Gastrocnemius medialis (tissue), 4 donors: ENCODE data around the gene EXOSC3. TPM values are rescaled to one million over a fixed set of nuclear protein-coding genes. Genes with fewer than 3 reads are reported as not detected.
A peak's percentile ranks its signal among the peaks of the same experiment; 100 is the strongest.

Experiments used
- ATAC-seq, 2 donors: fragments of 150-250 bp; one replicate each; pipeline ENCODE4 v1.9.1; 2016
- DNase-seq, 2 donors: peaks; one replicate each; pipeline ENCODE4 v3.0.0-alpha.2; 2019
- H3K27ac ChIP-seq, 4 donors: fragments of 200-600 bp; sonication (generic); 1 replicate in 1 of 4; 2 replicates in 3 of 4; pipeline ENCODE4 v1.5.1; 2016 to 2018; ENCODE audit warnings: mild to moderate bottlenecking in 2 of 4, moderate library complexity in 1 of 4
- H3K27me3 ChIP-seq, 3 donors: fragments of 200-600 bp; sonication (generic) in 2 of 3; 1 replicate in 1 of 3; 2 replicates in 2 of 3; pipeline versions ENCODE4 v1.5.1 to v1.6.0; 2016 to 2019; ENCODE audit warnings: mild to moderate bottlenecking in 1 of 3, moderate library complexity in 1 of 3
- H3K36me3 ChIP-seq, 2 donors: fragments of 200-600 bp; sonication (generic) in 1 of 2; one replicate each; pipeline ENCODE4 v1.5.1; 2017 to 2018
- H3K4me1 ChIP-seq, 2 donors: fragments of 200-600 bp; sonication (generic) in 1 of 2; one replicate each; pipeline ENCODE4 v1.5.1; 2016 to 2017; ENCODE audit warnings: mild to moderate bottlenecking in 2 of 2
- H3K4me3 ChIP-seq, 4 donors: fragments of 200-600 bp; sonication (generic) in 3 of 4; 1 replicate in 1 of 4; 2 replicates in 3 of 4; pipeline ENCODE4 v1.5.1; 2016 to 2019; ENCODE audit warnings: mild to moderate bottlenecking in 2 of 4
- H3K9me3 ChIP-seq, 3 donors: fragments of 200-600 bp; sonication (generic) in 2 of 3; 1 replicate in 1 of 3; 2 replicates in 2 of 3; pipeline ENCODE4 v1.5.1; 2016 to 2019
- CTCF ChIP-seq, 5 experiments: fragments of 450-650 bp in 3 of 5; fragments of 200-600 bp in 2 of 5; sonication (generic) in 2 of 5; IDR thresholded peaks in 4 of 5; conservative IDR thresholded peaks in 1 of 5; 1 replicate in 4 of 5; 2 replicates in 1 of 5; pipeline ENCODE4 v1.5.1; 2016 to 2019; ENCODE audit warnings: antibody characterized with exemption in 5 of 5, mild to moderate bottlenecking in 3 of 5, moderate library complexity in 3 of 5
- POLR2A ChIP-seq, 2 donors: fragments of 450-650 bp; IDR thresholded peaks; one replicate each; pipeline ENCODE4 v1.6.1; 2017; ENCODE audit warnings: antibody characterized with exemption in 2 of 2, mild to moderate bottlenecking in 2 of 2, moderate library complexity in 2 of 2
- in situ Hi-C, 4 donors: fragments of 200-750 bp; cut with MboI; loops; one replicate each; pipeline versions ENCODE4 v1.15.0 to v1.8.0; 2017; ENCODE audit warnings: low sequenced_read_pairs in 4 of 4
- intact Hi-C: fragments of 100-400 bp; cut with DNase I; formaldehyde crosslinking; loops from one replicate; pipeline ENCODE4 v1.15.1; 2023; ENCODE audit warnings: low total_unique reads
- total RNA-seq, 4 donors: library from RNA; depleted of rRNA; stranded (reverse); fragments of >200 nt; gene quantifications; one replicate each; pipeline versions ENCODE4 v1.1.0 to v1.2.3, GENCODE V29; 2016

The EXOSC3 gene
- total RNA-seq, 4 donors from 2014 or later = 15.6 to 46.7 (median 17.8) TPM

- Histone ChIP-seq H3K4me1 (peaks cover 32 to 33% of the 10 kb centered on the region in 2 donors), H3K27ac (peak overlapping the region; percentile 74 to 91 (median 86)), H3K36me3 (no peaks in the 10 kb centered on the region), H3K4me3 (peak overlapping the region; percentile 55 to 98 (median 80)), H3K27me3 (no peaks in the 10 kb centered on the region), H3K9me3 (no peaks in the 10 kb centered on the region)
- peak; percentile 12 to 28 for ATAC-seq
- DNase-seq = no peak
- intact Hi-C loops (loop anchor here (10.0 kb wide), 1 partner anchor 103 kb away; the partner anchor contains the start of gene SLC25A51), in situ Hi-C loops (no loop called here)
- TF ChIP-seq POLR2A (IDR thresholded peaks at IDR 0.05) = no peak
- no peak for TF ChIP-seq CTCF (IDR thresholded peaks at IDR 0.05 in 4 of 5, conservative IDR thresholded peaks at IDR 0.05 in 1 of 5)
These were observed 16.5 kb upstream of the EXOSC3 start for GRCh38 chr9:37801287-37801850.

GRCh38 chr9:37800631-37801286, 15.9 kb upstream of the EXOSC3 start, which contains the start of gene DCAF10:
Gene DCAF10 (plus strand): TSS chr9:37800797. CDS start chr9:37800867, 70 bp downstream.
- peaks cover 28 to 33% of the 10 kb centered on the region in 2 donors for H3K4me1 ChIP-seq

GRCh38 chr9:37798677-37799076, 13.8 kb upstream of the EXOSC3 start:
- intact Hi-C loops = loop anchor here (10.0 kb wide), 1 partner anchor 314 kb away; the partner anchor contains the start of gene POLR1E
- no peak for DNase-seq
- H3K27ac ChIP-seq = no peak overlapping the region
- ATAC-seq = no peak
- no peaks in the 10 kb centered on the region for H3K36me3 ChIP-seq
- no peaks in the 10 kb centered on the region for H3K27me3 ChIP-seq
- H3K4me3 ChIP-seq = no peak overlapping the region
- TF ChIP-seq POLR2A (IDR thresholded peaks at IDR 0.05) (no peak), CTCF (IDR thresholded peaks at IDR 0.05 in 4 of 5, conservative IDR thresholded peaks at IDR 0.05 in 1 of 5) (no peak)
- peaks cover 28 to 32% of the 10 kb centered on the region in 2 donors for H3K4me1 ChIP-seq
- in situ Hi-C loops = loop anchor here in 3 of 4 donors (25.0 kb wide), 2 partner anchors 89 to 211 kb away; partner anchors contain the start of genes FBXO10 (in 3 of the 3) and TOMM5 (in 3 of the 3)
- H3K9me3 ChIP-seq = no peaks in the 10 kb centered on the region

More at GRCh38 chr9:37800631-37801286, 15.9 kb upstream of the EXOSC3 start, which contains the start of gene DCAF10:
- TF ChIP-seq CTCF (IDR thresholded peaks at IDR 0.05 in 4 of 5, conservative IDR thresholded peaks at IDR 0.05 in 1 of 5) (peak in 1 of 5 experiments; percentile 38), POLR2A (IDR thresholded peaks at IDR 0.05) (peak; percentile 59 to 77)
- in situ Hi-C loops = no loop called here
- Histone ChIP-seq H3K4me3 (peak within 1 kb of the TSS; percentile 55 to 98 (median 80)), H3K36me3 (no peaks in the 10 kb centered on the region), H3K9me3 (no peaks in the 10 kb centered on the region), H3K27me3 (no peaks in the 10 kb centered on the region), H3K27ac (peak within 1 kb of the TSS; percentile 74 to 91 (median 86))
- DNase-seq = peak; percentile 73 to 80
- peak; percentile 92 to 93 for ATAC-seq
- intact Hi-C loops = loop anchor here (1.0 to 10.0 kb wide), 2 partner anchors 15 to 104 kb away; partner anchors contain the start of genes EXOSC3 and SLC25A51

GRCh38 chr9:37796232-37796631, 11.4 kb upstream of the EXOSC3 start:
- DNase-seq (no peak), ATAC-seq (no peak)
- no peak for TF ChIP-seq POLR2A (IDR thresholded peaks at IDR 0.05)
- no peak for TF ChIP-seq CTCF (IDR thresholded peaks at IDR 0.05 in 4 of 5, conservative IDR thresholded peaks at IDR 0.05 in 1 of 5)
- H3K27me3 ChIP-seq = no peaks in the 10 kb centered on the region
- in situ Hi-C loops (loop anchor here in 3 of 4 donors (25.0 kb wide), 2 partner anchors 91 to 209 kb away; partner anchors contain the start of genes FBXO10 (in 3 of the 3) and TOMM5 (in 3 of the 3)), intact Hi-C loops (loop anchor here (10.0 kb wide), 1 partner anchor 311 kb away; the partner anchor contains the start of gene POLR1E)
- H3K4me3 ChIP-seq = no peak overlapping the region
- no peak overlapping the region for H3K27ac ChIP-seq
- H3K9me3 ChIP-seq = no peaks in the 10 kb centered on the region
- peaks cover 6 to 9% of the 10 kb centered on the region in 2 donors for H3K4me1 ChIP-seq
- H3K36me3 ChIP-seq = no peaks in the 10 kb centered on the region
